Activated T-cell treated with anti-CD3 and anti-CD28 coated beads, Interleukin-2, amount 50 U/mL, for 48 hours (primary cell): ENCODE results near the gene KRT15.

Source experiments
- DNase-seq, 2 experiments: peaks; one replicate each; pipeline ENCODE4 v3.0.0-alpha.2; 2020

The KRT15 gene

DNA sequence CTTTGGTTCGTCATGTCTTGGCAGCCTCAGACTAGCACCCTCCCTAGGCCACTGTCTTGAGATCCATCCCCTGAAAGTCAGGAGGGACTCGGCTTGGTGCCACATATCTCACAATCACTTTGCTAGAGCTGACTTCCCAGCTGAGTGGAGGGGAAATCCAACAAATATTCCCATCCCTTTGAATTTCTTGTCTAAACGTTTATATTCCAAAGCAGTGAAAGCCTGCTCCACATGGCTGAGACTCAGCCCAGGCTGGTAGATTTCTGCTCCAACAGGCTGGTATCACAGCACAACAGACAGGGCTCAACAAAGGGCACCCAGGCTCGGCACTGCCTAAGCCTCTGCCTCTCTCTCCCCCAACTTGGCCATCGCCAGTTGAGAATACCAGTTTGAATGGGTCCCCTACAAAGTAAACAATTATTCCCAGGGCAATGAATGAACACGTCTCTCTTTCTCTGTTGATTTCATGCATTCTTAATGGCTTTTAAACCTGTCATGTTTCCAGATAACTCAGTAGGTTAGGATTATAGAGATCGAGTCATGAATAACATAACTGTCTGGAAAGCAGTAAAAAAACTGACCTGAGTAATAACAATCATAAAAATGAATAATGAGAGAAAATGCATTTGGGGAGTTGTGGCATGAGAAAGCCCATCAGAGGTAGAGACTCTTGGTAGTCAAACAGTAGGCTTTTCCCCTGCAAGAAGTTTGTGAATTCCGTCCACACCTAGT lies 14.3 kb downstream of the KRT15 start:
- no peak for DNase-seq

DNA sequence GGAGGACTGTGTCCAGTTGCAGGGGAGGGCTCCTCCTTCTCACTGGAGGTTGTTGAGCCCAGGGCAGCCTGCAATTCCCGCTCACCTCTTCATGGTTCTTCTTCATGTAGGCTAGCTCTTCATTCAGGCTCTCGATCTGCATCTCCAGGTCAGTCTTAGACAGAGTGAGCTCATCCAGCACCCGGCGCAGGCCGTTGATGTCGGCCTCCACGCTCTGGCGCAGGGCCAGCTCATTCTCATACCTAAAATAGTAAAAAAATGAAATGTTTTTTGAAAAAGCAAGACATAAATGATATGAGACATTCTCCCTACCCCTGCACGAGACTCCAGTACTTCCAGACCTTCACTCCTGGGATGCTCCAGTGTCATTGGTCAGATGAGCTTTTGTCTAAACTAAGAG lies 15.5 kb downstream of the KRT15 start:
- no peak for DNase-seq

DNA sequence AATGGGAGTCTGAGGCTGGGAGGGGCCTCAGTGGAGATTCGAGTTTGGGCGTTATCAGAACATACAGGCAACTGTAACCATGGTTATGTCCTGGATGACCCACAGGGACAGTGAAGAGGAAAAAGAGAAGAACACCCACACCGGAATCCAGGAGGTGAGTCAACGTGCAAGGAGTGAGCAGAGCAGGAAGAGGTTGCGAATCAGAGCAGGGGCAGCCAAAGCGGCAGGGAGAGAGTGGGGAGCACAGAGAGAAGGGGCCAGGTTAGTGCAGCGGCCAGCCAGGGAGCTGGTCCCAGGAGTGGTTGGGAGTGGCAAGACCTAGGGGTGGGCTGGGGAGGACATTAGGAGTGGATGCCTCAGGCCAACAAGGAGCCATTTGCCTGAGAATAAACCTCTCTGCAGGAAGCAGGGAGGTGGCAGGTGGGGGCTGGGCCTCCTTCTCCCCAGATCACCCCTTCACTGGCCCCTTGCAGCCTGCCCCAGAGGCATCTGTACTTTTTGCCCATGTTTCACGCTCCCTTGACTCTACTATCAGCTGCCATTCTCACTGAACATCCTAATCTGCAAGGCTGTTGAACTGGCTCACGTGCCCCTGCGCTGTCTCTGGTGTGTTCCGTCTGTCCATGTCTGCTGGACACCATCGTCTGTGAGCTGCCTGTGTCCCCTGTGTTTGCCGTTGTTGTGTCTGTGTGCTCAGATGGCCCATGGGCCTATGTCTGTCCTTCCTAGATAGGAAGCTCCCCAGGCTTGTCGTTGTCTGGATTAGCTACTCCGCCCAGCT lies 18.4 kb downstream of the KRT15 start:
- DNase-seq: no peak

DNA sequence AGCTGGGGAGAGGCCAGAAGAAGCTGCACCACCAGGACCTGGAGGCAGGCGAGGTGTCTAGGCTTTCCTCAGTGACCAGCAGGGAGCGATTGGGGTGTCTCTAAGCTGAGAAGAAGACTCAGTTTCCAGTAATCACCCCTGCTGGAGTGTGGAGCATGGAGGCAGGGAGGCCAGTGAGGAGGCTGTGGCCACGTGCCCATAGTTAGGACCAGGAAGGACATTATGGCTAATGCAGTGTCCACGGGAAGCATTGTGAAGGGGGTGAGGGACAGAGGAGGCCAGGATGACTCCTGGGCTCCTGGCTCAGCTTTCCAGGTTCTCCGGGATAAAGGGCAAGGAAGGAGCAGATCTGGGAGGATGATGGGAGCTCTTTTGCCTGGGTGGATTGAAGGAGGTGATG lies 19.0 kb downstream of the KRT15 start:
- DNase-seq: no peak

DNA sequence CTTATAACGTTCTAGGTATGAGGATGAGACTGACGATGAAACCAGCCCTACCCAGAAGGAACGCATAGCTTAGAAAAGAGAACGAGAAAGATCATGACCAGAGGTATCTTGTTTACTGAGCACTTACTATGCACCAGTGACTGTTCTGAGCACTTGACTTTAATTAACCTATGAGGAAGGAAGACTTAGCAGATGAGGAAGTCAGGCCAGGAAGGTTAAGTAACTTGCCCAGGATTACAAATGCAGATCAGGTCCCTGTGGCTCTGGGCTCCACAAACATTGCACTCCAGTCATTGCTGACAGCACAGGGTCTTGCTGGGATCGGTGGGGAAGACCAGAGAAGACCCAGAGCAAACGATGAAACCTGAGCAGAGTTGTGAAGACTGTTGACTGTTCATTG lies 20.4 kb downstream of the KRT15 start:
- DNase-seq: no peak

DNA sequence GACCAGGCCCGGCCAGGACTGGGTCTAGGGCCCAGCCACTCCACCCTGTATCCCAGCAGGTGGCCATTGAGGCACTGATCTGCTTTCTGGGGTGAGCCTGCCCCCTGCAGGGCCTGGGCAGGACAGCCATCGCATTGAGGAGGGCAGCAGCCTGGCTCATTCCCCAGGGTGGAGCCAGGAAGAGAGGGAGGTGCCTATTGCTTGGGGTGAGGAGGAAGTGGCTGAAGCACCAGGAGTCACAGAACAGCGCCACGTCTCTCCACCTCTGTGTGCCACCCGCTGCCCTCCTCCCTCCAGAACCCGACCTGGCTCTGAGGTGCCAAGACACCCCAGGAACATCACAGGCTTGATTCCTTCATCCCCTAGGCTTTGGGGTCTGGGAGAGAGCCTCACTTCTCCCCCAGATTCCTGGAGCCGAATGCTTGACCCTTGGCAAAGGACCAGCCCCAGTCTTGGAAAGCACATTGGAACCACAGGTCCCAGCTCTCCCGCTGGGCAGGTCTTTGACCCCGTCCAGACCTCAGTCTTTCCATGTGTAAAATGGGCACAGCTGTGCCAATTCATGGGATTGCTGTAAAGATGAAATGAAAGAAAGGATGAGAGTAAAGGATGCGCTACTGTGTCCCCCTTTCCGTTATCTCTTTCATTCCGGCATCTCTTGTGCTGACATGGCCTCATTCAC lies 21.7 kb downstream of the KRT15 start:
- DNase-seq: peak; percentile 86 to 87

DNA sequence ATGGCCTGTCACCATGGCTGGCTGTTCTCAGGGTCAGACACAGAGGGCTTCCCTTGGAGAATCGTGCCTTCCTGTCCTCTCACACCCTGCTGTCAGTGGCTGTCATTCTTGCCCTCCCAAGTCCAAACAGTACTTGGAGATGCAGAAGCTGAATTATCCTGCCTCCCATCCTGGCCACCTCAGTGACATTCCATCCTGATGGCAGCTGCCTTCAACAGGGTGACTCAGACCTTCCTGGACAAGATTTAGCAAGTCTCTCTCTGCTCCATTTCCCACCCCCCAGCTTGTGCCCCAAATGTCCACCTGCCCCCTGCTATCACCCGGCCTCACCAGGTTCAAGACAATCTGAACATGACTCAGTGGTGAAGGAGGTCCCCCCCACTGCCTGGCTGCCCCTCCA lies 24.2 kb downstream of the KRT15 start:
- no peak for DNase-seq

DNA sequence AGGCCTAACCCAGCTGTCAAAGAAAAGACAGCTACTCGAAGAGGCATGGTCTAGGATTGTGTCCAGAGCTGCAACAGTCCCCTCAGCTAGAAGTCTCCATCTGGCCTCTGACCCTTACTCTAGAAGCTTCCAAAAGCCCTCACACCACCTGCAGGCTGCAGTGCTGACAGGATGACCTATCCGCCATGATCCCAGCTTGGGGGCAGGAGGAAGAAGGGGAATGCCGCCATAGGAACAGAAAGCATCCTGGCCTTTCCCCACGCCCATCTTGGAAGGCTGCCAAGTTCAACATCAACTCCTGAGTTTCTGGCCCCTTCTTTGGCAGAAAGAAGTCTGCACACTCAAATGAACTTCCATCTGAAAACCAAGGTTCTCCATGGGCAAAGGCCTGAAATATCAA lies 25.9 kb downstream of the KRT15 start:
- DNase-seq: no peak

DNA sequence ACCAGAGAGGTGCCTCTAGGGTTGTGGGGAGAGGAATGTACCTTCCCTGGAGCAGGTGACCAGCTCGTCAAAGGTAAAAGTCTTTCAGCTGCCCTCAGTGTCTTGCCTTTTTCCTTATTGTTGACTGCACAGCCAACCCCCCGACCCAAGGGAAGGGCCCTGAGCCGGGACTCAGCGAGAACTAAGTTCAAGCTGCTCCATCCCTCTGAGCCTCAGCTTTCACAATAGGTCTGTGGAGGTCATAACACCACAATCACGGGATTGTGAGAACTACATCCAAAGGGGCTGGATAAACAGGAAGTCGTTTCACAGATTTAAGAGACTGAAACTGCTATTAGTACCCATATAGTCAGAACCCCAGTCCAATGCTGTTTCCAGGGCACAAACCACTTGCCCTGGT lies 26.3 kb downstream of the KRT15 start:
- DNase-seq: no peak

DNA sequence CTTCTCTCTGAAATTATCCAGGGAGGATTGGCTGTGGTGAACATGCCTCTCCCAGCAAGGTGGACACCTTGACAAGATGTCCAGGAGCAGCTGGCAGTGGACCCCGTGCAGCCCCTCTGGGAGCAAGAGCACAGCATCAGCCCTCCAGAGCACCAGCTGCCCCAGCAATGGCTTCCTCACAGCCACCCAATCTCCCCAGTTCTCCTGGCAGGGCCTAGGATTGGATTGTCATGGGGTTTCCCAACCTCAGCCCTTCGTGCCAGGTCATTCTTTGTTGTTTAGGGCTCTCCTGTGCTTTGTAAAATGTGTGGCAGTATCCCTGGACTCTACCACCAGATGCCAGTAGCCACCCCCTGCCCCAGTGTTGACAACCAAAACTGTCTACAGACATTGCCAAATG lies 27.2 kb downstream of the KRT15 start:
- no peak for DNase-seq

DNA sequence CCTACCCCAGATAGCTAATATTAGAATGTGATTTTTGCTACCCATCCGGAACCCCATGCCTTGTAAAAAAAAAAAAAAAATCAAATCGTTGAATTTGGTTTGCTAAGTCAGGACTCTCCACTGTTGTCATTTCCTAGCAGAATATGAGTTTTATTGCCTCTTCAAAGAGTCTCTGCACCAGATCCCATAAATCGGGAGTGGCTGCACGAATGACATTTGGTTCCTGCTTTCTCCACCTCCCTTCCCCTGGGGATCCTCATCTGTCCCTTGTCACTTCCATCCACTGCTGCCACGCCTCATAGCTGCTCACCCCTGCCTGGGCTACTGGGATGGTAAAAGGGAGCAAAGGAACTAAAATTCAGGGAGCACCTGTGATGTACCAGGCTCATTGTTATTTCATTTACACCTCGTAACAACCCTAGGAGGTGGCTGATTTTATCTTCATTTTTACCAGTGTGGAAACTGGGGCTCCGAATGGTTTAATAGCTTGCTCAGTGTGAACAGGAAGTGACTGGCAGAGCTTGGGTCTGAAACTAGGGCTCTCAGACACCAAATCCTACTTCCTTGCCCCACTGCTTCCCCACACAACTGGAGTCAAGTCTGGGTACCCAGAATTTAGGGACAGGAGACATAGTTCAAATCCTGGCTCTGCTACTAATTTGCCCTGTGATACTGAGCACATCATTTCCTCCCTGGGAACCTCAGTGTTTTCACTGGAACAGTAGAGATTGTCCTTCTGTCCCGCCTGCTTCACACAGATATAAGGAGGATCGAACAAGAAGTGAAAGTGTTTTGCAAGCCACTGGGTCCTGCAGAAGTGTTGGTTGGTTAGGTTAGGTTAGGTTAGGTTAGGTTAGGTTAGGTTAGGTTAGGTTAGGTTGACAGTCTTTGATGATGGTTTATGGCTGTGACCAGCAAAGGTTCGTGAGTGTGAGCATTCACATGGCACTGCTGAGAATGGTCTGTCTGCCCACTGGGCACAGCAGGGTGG lies 28.4 kb downstream of the KRT15 start:
- DNase-seq: no peak

DNA sequence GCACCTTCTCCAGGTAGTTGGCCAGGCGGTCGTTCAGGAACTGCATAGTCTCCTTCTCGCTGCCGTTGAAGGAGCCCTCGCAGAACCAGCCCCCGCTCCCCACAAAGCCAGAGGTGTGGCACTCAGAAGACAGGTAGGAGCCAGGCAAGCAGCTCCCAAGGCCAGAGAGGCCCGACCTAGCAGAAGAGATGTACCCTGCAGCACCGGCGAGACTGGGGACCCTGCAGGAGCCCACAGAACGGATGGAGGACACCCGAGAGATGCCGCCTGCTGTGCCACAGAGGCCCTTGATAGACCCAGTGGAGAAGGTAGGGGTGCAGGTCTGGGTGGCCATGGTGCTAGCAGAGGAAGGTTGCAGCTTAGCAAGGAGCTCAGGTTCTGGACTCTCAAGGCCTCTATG lies 29.2 kb downstream of the KRT15 start, which contains the start of gene KRT36:
Gene KRT36 (minus strand): TSS at position 380 of the 400 bp plus-strand sequence. CDS start 46 bp downstream, at position 334.
- DNase-seq: no peak

DNA sequence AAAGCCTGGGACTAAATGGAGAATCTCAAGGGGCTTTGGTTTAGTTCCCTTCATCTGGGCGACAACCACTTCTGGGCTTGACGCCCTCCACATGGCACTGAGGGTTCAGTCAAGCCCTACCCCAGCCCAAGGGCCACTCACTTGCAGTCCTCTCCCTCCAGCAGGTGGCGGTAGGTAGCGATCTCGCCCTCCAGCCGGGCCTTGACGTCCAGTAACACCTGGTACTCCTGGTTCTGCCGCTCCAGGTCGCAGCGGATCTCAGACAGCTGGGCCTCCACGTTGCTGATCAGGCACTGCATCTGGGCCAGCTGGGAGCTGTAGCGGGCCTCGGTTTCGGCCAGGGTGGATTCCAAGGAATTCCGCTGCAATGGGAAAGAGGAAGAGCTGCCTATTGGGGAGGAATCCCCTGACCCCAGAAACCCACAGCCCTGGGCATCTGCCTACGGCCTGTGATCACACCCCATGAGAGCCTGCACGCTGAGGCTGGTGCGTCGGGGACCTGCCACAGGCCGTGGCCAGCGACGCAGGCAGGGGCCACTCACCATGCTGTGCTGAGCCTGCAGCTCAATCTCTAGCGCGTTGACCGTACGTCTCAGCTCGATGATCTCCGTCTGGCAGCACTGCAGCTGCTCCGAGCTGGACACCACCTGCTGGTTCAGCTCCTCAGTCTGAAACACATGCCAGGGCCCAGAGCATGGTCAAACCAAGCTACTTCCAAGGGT lies 31.7 kb downstream of the KRT15 start:
- peak; percentile 70 for DNase-seq

DNA sequence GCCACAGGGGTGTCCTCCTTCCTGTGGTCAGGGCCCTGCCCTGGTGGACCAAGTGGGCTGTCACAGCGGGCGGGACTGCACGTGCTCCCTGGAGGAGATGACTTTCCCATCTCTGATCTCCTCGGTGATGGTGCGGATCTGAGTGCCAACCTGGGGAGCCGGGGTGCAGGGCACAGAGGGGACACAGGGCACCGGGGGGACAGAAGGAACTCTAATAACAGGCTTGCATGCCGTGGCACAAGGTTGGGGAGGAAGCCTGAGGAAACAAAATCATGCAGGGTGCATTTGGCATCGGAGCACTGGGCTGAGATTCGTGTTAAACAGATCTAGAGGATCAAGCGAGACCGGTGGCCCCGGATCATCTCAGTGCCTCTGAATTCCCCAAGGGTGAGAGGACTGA lies 32.4 kb downstream of the KRT15 start:
- no peak for DNase-seq

DNA sequence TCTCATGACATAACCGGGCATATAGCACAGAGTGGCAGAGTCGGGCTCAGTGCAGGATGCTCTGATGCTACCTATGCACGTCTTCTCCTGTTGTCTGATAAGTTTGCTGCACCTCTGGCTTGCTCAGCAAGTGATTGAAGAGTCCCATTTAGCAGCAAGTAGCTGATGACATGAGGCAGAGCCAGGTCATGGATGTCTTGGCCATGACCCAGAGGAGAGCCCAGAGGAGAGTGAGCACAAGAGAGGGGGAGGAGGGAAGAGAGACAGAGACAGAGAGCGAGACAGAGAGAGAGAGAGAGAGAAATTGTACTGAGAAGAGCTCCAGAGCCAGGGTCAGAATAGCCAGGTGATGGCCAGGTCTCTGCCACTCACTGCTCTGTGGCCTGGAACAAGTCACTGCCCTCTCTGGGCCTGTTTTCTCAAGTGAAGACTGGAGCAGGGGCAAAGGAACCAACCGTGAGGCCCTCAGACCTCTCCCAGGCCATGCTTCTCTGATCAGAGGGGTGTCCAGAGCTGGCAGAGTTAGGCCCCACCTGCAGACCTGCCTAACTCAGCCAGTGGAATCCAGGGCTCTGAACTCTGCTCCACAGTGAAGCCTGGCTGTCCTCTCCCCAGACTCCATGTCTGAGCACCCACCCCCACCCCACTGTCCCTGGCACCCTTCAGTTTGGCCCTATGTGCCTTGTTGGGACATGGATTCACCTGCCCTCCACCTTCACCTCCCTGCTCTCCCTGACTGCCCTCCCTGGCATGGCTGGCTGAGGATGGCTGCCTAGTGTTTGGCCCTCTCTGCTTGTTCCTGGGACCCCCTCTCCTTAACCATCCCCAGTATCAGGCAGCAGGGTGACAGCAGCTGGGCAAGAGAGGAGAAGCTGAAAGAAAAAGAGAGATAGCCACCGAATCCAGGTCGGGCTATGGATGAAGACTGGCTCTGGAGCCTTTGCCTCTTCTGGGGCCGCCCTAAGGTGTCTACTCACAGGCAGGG lies 33.5 kb downstream of the KRT15 start:
- no peak for DNase-seq

DNA sequence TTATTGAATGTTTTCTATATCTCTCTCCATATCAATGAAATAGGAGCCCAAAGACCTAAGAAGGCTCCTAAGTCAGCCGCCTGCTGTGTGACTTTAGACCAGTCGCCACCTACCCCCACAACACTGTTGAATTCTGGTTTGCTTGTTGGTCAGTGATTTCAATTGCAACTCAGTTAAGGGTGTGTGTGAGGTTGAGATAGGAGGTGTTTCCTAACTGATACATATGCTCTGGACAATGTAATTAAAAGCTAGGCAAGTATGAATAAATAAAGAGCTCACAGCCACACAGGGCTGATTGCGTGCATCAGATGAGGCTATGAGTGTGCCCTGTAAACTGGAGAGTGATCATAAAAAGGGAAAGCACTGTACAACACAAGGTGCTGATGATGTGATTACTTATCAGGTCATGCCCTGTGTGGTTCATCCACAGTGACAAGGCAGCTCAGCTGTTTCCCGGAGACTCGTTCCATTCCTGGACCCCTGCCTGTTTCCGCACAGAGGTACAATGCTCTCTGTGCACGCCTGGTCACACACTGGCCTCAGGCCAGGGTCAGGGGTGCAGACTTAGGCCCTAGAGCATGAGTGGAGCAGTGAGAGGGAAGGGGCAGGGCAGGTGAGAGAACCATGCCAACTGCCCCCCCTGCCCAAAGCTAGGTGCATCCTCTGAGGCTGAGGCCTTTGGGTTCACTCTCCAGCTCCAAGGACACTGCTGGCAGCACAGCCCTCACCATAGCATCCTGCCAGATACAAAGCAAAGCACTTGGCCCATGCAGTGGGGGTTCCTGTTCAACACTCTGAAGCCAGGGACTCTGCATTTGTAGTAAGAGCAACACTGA lies 34.5 kb downstream of the KRT15 start:
- no peak for DNase-seq

DNA sequence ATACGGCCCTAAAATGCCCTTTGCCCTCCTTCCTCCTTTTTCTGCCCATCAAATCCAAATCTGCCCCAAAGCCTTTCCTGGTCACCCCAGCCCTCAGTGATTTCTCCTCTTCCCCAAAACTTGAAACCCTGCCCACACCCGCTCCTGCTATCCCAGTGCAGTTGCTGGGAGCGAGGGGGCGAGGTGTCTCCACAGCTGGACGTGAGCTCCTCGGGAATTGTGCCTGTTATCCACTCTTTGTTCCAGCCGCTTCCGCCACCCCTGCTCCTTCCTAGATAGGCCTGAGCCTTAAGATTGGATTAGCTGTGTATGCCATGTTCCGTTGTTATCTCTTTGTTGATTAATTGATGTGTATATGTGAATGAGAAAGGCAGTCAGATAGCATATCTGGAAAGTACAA lies 35.2 kb downstream of the KRT15 start:
- no peak for DNase-seq

DNA sequence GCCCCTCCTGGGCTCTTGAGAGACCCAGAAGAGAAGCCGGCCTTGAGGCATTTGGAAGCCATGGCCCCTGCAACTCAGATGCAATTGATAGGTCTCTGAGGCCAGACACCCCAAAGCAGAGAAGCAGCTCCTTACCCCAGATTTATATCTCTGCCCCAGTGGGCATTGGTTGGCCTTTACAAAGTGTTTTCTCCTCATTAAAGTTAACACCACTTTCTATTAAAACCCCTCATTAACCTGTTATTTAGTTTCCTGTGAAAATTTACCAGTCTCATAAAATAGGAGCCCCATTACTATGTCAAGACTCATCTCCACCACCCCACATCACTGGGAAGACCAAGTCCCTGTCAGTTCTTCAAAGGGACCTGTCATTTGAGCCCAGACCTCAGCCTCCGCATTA lies 37.7 kb downstream of the KRT15 start, which contains the start of gene KRT35:
Gene KRT35 (minus strand): TSS at position 116 of the 400 bp plus-strand sequence. CDS start 54 bp downstream, at position 62.
- DNase-seq: no peak

DNA sequence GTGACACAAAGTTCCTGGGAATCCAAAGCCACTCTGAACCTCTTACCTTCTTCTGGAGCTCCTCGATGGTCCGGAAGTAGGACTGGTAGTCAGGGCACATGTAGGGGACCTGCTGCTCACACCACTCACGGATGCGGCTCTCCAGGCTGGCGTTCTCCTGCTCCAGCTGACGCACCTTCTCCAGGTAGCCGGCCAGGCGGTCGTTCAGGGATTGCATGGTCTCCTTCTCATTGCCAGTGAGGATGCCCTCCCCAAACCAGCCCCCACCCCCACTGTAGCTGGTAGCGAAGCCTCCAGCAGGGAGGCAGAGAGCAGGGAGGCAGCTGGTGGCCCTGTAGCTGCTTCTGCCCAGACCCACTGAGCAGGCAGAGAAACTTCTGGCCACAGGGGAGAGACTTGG lies 38.1 kb downstream of the KRT15 start:
- DNase-seq: no peak

DNA sequence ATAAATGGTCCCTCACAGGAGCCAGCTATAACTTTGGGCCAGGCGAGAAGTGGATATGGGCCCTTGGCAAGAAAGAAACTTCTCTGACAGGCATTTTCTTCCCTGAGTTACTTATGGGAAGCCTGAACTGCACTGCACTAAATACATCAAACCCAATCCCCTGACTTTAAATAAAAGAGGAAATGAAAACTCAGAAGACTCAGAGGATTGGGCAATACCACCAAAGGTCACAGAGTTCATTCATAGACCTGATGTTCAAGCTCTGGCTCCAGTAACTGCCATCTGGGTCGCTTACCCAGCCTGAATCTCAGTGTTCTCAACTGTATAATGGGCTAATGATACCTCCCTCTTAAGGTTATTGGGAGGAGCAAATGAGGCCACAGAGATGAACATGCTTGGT lies 38.6 kb downstream of the KRT15 start:
- no peak for DNase-seq
